BE2C (cell line): ENCODE measurements around the gene PIK3AP1. TPM values are rescaled to one million over a fixed set of nuclear protein-coding genes. Genes with fewer than 3 reads are reported as not detected.

Source experiments
- DNase-seq: peaks from one replicate; pipeline ENCODE4 v3.0.0-alpha.2; 2020
- H3K27me3 ChIP-seq: fragments of 250-450 bp; sonication (Bioruptor Pico); 2 replicates; pipeline ENCODE4 v1.5.1; 2020; ENCODE audit warnings: mild to moderate bottlenecking
- H3K36me3 ChIP-seq: fragments of 250-450 bp; sonication (Bioruptor Pico); 2 replicates; pipeline ENCODE4 v1.5.1; 2020; ENCODE audit warnings: mild to moderate bottlenecking
- H3K4me1 ChIP-seq: fragments of 250-450 bp; sonication (Bioruptor Pico); 2 replicates; pipeline ENCODE4 v1.5.1; 2020
- H3K4me3 ChIP-seq: 2 replicates; pipeline ENCODE4 v1.5.1; 2011; ENCODE audit warnings: low read depth, low read length
- H3K9me3 ChIP-seq: fragments of 250-450 bp; sonication (Bioruptor Pico); 2 replicates; pipeline ENCODE4 v1.5.1; 2020
- polyA plus RNA-seq: library from polyadenylated mRNA; unstranded; fragments of >200 nt; gene quantifications from one replicate; pipeline ENCODE4 v1.2.1, GENCODE V29; 2012; ENCODE audit warnings: low read depth, missing spikeins; ENCODE audit not compliant: insufficient read length, insufficient read depth
- TF ChIP-seq, protein P1 (sequence below): IDR thresholded peaks from 2 replicates; pipeline ENCODE4 v1.5.1; 2012; ENCODE audit warnings: mild to moderate bottlenecking, low read depth, low read length

Gene PIK3AP1
- polyA plus RNA-seq, result 17.8 TPM

GRCh38 chr10:96720422-96721206 lies at the start of gene PIK3AP1:
Gene PIK3AP1, minus strand, starts transcription at chr10:96720514. Its CDS starts 120 bp downstream, at chr10:96720394.
- peak within 1 kb of the TSS; percentile 59 for H3K4me3 ChIP-seq
- DNase-seq, result peak; percentile 72
- no peaks in the 10 kb centered on the region for H3K36me3 ChIP-seq
- no peaks in the 10 kb centered on the region for H3K4me1 ChIP-seq
- no peaks in the 10 kb centered on the region for H3K27me3 ChIP-seq
- TF ChIP-seq, protein P1, sequence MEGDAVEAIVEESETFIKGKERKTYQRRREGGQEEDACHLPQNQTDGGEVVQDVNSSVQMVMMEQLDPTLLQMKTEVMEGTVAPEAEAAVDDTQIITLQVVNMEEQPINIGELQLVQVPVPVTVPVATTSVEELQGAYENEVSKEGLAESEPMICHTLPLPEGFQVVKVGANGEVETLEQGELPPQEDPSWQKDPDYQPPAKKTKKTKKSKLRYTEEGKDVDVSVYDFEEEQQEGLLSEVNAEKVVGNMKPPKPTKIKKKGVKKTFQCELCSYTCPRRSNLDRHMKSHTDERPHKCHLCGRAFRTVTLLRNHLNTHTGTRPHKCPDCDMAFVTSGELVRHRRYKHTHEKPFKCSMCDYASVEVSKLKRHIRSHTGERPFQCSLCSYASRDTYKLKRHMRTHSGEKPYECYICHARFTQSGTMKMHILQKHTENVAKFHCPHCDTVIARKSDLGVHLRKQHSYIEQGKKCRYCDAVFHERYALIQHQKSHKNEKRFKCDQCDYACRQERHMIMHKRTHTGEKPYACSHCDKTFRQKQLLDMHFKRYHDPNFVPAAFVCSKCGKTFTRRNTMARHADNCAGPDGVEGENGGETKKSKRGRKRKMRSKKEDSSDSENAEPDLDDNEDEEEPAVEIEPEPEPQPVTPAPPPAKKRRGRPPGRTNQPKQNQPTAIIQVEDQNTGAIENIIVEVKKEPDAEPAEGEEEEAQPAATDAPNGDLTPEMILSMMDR, result no peak
- no peaks in the 10 kb centered on the region for H3K9me3 ChIP-seq

DNA sequence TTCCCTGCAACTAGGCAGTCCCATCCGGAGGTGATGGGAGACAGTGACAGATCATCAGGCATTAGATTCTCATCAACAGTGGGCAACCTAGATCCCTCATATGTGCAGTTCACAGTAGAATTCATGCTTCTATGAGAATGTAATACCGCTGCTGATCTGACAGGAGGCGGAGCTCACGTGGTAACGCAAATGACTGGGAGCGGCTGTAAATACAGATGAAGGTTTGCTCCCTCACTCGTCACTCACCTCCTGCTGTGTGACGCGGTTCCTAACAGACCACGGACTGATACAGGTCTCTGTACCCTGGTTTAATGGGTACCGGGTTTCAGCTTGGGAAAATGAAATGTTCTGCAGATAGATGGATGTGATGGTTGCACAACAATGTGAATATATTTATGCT lies 47.8 kb upstream of the PIK3AP1 start:
- Histone ChIP-seq H3K4me3 (no peak overlapping the region), H3K27me3 (no peaks in the 10 kb centered on the region), H3K4me1 (no peaks in the 10 kb centered on the region), H3K9me3 (no peaks in the 10 kb centered on the region), H3K36me3 (no peaks in the 10 kb centered on the region)
- no peak for DNase-seq
- TF ChIP-seq, protein P1, result no peak

GRCh38 chr10:96767611-96768010 lies 47.3 kb upstream of the PIK3AP1 start:
- Histone ChIP-seq H3K27me3 (no peaks in the 10 kb centered on the region), H3K4me1 (no peaks in the 10 kb centered on the region), H3K4me3 (no peak overlapping the region), H3K9me3 (no peaks in the 10 kb centered on the region), H3K36me3 (no peaks in the 10 kb centered on the region)
- TF ChIP-seq, protein P1, result no peak
- DNase-seq, result no peak

GRCh38 chr10:96765406-96766240 lies 45.3 kb upstream of the PIK3AP1 start:
- TF ChIP-seq, protein P1, result peak; percentile 79
- H3K4me3 ChIP-seq, result no peak overlapping the region
- no peaks in the 10 kb centered on the region for H3K4me1 ChIP-seq
- no peaks in the 10 kb centered on the region for H3K27me3 ChIP-seq
- peak; percentile 60 for DNase-seq
- no peaks in the 10 kb centered on the region for H3K36me3 ChIP-seq
- H3K9me3 ChIP-seq, result no peaks in the 10 kb centered on the region

GRCh38 chr10:96764425-96765060 lies 44.2 kb upstream of the PIK3AP1 start:
- Histone ChIP-seq H3K4me1 (no peaks in the 10 kb centered on the region), H3K27me3 (no peaks in the 10 kb centered on the region), H3K36me3 (no peaks in the 10 kb centered on the region), H3K4me3 (no peak overlapping the region), H3K9me3 (no peaks in the 10 kb centered on the region)
- DNase-seq, result no peak
- TF ChIP-seq, protein P1, result no peak
